OCI-LY3 (cell line): ENCODE measurements around the gene RNF44.

ENCODE experiments used
- CTCF ChIP-seq: fragments of 200-600, 300-600 bp; sonication (generic); IDR thresholded peaks from 2 replicates; pipeline ENCODE4 v1.5.1; 2014; ENCODE audit warnings: antibody characterized with exemption, low read length, low read depth
- EZH2phosphoT487 ChIP-seq: fragments of 200-600 bp; shearing (Covaris generic); IDR thresholded peaks from 2 replicates; pipeline ENCODE4 v1.6.1; 2018; ENCODE audit warnings: antibody characterized with exemption, mixed run types, low read depth

GRCh38 chr5:176540956-176541337 lies 3.7 kb upstream of the RNF44 start:
- no peak for TF ChIP-seq CTCF
- TF ChIP-seq EZH2phosphoT487: no peak
